Activated CD4-positive, alpha-beta T cell treated with anti-CD3 and anti-CD28 coated beads, Interleukin-2, amount 50 U/mL, for 1 hour (primary cell): ENCODE results near the gene DMAC2.
"Not testable (repeated sequence)": the region's sequence is repeated elsewhere in the genome, so short reads cannot be mapped to it uniquely, and the experiment has no call there.

Source experiments
- DNase-seq: peaks from one replicate; pipeline ENCODE4 v3.0.0-alpha.2; 2020

The DMAC2 gene

GRCh38 chr19:41398050-41398418 lies 41.7 kb downstream of the DMAC2 start:
- DNase-seq: no peak

GRCh38 chr19:41397086-41398049 lies 42.3 kb downstream of the DMAC2 start, which contains the start of the genes BCKDHA and EXOSC5:
BCKDHA (plus strand) TSS chr19:41397818; CDS start chr19:41397828, 10 bp downstream.
EXOSC5 (minus strand) TSS chr19:41397359; CDS start chr19:41397328, 31 bp downstream.
- peak; percentile 99 for DNase-seq

GRCh38 chr19:41395355-41395754 lies 44.4 kb downstream of the DMAC2 start:
- DNase-seq: no peak

- no peak for DNase-seq
Measured at GRCh38 chr19:41392775-41393174, 46.9 kb downstream of the DMAC2 start.

- no peak for DNase-seq
Measured at GRCh38 chr19:41391618-41392017, 48.1 kb downstream of the DMAC2 start.

- no peak for DNase-seq
Measured at GRCh38 chr19:41386442-41386841, 53.3 kb downstream of the DMAC2 start.

- no peak for DNase-seq
Measured at GRCh38 chr19:41384351-41384750, 55.4 kb downstream of the DMAC2 start.

- not testable (repeated sequence) for DNase-seq
Measured at GRCh38 chr19:41381536-41381935, 58.2 kb downstream of the DMAC2 start.
